Smooth muscle cell (in vitro differentiated cells): Measurements from ENCODE around the gene MCOLN2. TPM values are rescaled to one million over a fixed set of nuclear protein-coding genes. Genes with fewer than 3 reads are reported as not detected.

ENCODE experiments used
- DNase-seq: peaks from one replicate; lab custom pipeline; 2025; ENCODE audit not compliant: unreplicated experiment; lab: John Stamatoyannopoulos, UW
- H2AFZ ChIP-seq: fragments of 200-600 bp; sonication (generic); 2 replicates; pipeline ENCODE4 v1.6.0; 2016; ENCODE audit warnings: antibody characterized with exemption, low read depth, mild to moderate bottlenecking
- H3F3A ChIP-seq: fragments of 200-600 bp; sonication (generic); 2 replicates; pipeline ENCODE4 v1.6.0; 2017; ENCODE audit warnings: antibody characterized with exemption, low read depth
- H3K27ac ChIP-seq: fragments of 200-600 bp; sonication (generic); 2 replicates; pipeline ENCODE4 v1.5.1; 2016; ENCODE audit warnings: low read depth, mild to moderate bottlenecking
- H3K27me3 ChIP-seq: fragments of 200-600 bp; sonication (generic); 2 replicates; pipeline ENCODE4 v1.6.1; 2016; ENCODE audit warnings: low read depth, mild to moderate bottlenecking
- H3K36me3 ChIP-seq: fragments of 200-600 bp; sonication (generic); 2 replicates; pipeline ENCODE4 v1.5.1; 2016; ENCODE audit warnings: low read depth
- H3K4me1 ChIP-seq: fragments of 200-600 bp; sonication (generic); 2 replicates; pipeline ENCODE4 v1.5.1; 2016; ENCODE audit warnings: low read depth
- H3K4me2 ChIP-seq: fragments of 200-600 bp; sonication (generic); 2 replicates; pipeline ENCODE4 v1.6.0; 2016; ENCODE audit warnings: mild to moderate bottlenecking
- H3K4me3 ChIP-seq: fragments of 200-600 bp; sonication (generic); 2 replicates; pipeline ENCODE4 v1.5.1; 2016; ENCODE audit warnings: mild to moderate bottlenecking
- H3K79me2 ChIP-seq: fragments of 200-600 bp; sonication (generic); 2 replicates; pipeline ENCODE4 v1.6.0; 2016; ENCODE audit warnings: low read depth, mild to moderate bottlenecking
- H3K9ac ChIP-seq: fragments of 200-600 bp; sonication (generic); 2 replicates; pipeline ENCODE4 v1.6.0; 2016; ENCODE audit warnings: low read depth
- H3K9me3 ChIP-seq: fragments of 200-600 bp; sonication (generic); replicated peaks from 2 replicates; pipeline ENCODE4 v1.5.1; 2016; ENCODE audit warnings: low read depth
- H4K20me1 ChIP-seq: fragments of 200-600 bp; sonication (generic); 2 replicates; pipeline ENCODE4 v1.6.0; 2016; ENCODE audit warnings: low read depth
- CTCF ChIP-seq: fragments of 200-600 bp; sonication (generic); IDR thresholded peaks from 2 replicates; pipeline ENCODE4 v1.5.1; 2017; ENCODE audit warnings: borderline replicate concordance, mild to moderate bottlenecking, antibody characterized with exemption; ENCODE audit not compliant: insufficient read depth, poor library complexity, severe bottlenecking
- WGBS: methylation state at CpG from one replicate; pipeline ENCODE4 v1.1.7; 2016; ENCODE audit warnings: low lambda C conversion rate; 5-methylcytosine and 5-hydroxymethylcytosine counted together
- polyA plus RNA-seq: library from polyadenylated mRNA; unstranded; fragments of >200 nt; fragmentation: Nextera tagmentation; extraction: Ambion mirVana; gene quantifications from 2 replicates; pipeline ENCODE4 v1.2.1, GENCODE V29; 2016
- total RNA-seq: library from RNA; depleted of rRNA; stranded (reverse); fragments of >200 nt; gene quantifications from 2 replicates; pipeline ENCODE4 v1.2.3, GENCODE V29; 2014

Gene MCOLN2
- total and polyA plus RNA-seq, 2 experiments from 2014 or later: not detected

- Histone ChIP-seq H3F3A (no peaks in the 10 kb centered on the region), H3K27me3 (no peaks in the 10 kb centered on the region), H3K27ac (no peak overlapping the region), H4K20me1 (no peaks in the 10 kb centered on the region), H3K9ac (no peak overlapping the region), H2AFZ (no peak overlapping the region), H3K4me3 (no peak overlapping the region), H3K9me3 (no peaks in the 10 kb centered on the region), H3K4me1 (no peaks in the 10 kb centered on the region), H3K4me2 (no peak overlapping the region), H3K79me2 (no peaks in the 10 kb centered on the region), H3K36me3 (no peaks in the 10 kb centered on the region)
- 83% methylated on average over 7 of the region's 7 CpGs for WGBS
- no peak for DNase-seq
- no peak for TF ChIP-seq CTCF
Observed at GRCh38 chr1:84933011-84933611, 63.8 kb downstream of the MCOLN2 start.

GRCh38 chr1:84930831-84931230 is 66.1 kb downstream of the MCOLN2 start:
- no peak overlapping the region for H3K27ac ChIP-seq
- no peaks in the 10 kb centered on the region for H3K4me1 ChIP-seq
- H3K4me2 ChIP-seq: no peak overlapping the region
- H3K9me3 ChIP-seq: no peaks in the 10 kb centered on the region
- H3K79me2 ChIP-seq: no peaks in the 10 kb centered on the region
- WGBS: 82% methylated on average over 2 of the region's 2 CpGs
- no peaks in the 10 kb centered on the region for H3K36me3 ChIP-seq
- H3K9ac ChIP-seq: no peak overlapping the region
- no peaks in the 10 kb centered on the region for H3K27me3 ChIP-seq
- DNase-seq: no peak
- H3K4me3 ChIP-seq: no peak overlapping the region
- H3F3A ChIP-seq: no peaks in the 10 kb centered on the region
- TF ChIP-seq CTCF: no peak
- no peaks in the 10 kb centered on the region for H4K20me1 ChIP-seq
- H2AFZ ChIP-seq: no peak overlapping the region

- no peak for DNase-seq
- Histone ChIP-seq H3K4me1 (no peaks in the 10 kb centered on the region), H3K4me2 (no peak overlapping the region), H3K79me2 (no peaks in the 10 kb centered on the region), H3K27me3 (no peaks in the 10 kb centered on the region), H3K4me3 (no peak overlapping the region), H3F3A (no peaks in the 10 kb centered on the region), H3K36me3 (no peaks in the 10 kb centered on the region), H3K9me3 (no peaks in the 10 kb centered on the region), H2AFZ (no peak overlapping the region), H3K27ac (no peak overlapping the region), H3K9ac (no peak overlapping the region), H4K20me1 (no peaks in the 10 kb centered on the region)
- no peak for TF ChIP-seq CTCF
- 93% methylated on average over 4 of the region's 4 CpGs for WGBS
Observed at GRCh38 chr1:84930329-84930728, 66.6 kb downstream of the MCOLN2 start.

- no peak for TF ChIP-seq CTCF
- Histone ChIP-seq H3K9ac (no peak overlapping the region), H3K4me2 (no peak overlapping the region), H4K20me1 (no peaks in the 10 kb centered on the region), H3K36me3 (no peaks in the 10 kb centered on the region), H3K4me3 (no peak overlapping the region), H3K27me3 (no peaks in the 10 kb centered on the region), H3K79me2 (no peaks in the 10 kb centered on the region), H2AFZ (no peak overlapping the region), H3K27ac (no peak overlapping the region), H3K9me3 (no peaks in the 10 kb centered on the region), H3F3A (no peaks in the 10 kb centered on the region), H3K4me1 (no peaks in the 10 kb centered on the region)
- WGBS: 58% methylated on average over 1 of the region's 1 CpG
- no peak for DNase-seq
Observed at GRCh38 chr1:84929581-84929980, 67.3 kb downstream of the MCOLN2 start.
